Bone marrow (tissue), 2 donors: Measurements from ENCODE around the gene SIK2.
"Not testable (repeated sequence)": the region's sequence is repeated elsewhere in the genome, so short reads cannot be mapped to it uniquely, and the experiment has no call there.

Experiments used
- DNase-seq, 2 donors: peaks; one replicate each; lab custom pipeline; 2025; lab: John Stamatoyannopoulos, UW

Gene SIK2

GRCh38 chr11:111699579-111700156 is 97.4 kb downstream of the SIK2 start:
- no peak for DNase-seq

- no peak for DNase-seq
These were observed 97.9 kb downstream of the SIK2 start for GRCh38 chr11:111700162-111700561.

GRCh38 chr11:111702623-111703022 is 100.4 kb downstream of the SIK2 start:
- DNase-seq, result no peak

GRCh38 chr11:111703576-111703975 is 101.3 kb downstream of the SIK2 start:
- no peak for DNase-seq

GRCh38 chr11:111707039-111707690 is 104.9 kb downstream of the SIK2 start:
- no peak for DNase-seq

- no peak for DNase-seq
These were observed 105.4 kb downstream of the SIK2 start for GRCh38 chr11:111707691-111708067.

- no peak for DNase-seq
These were observed 112.3 kb downstream of the SIK2 start for GRCh38 chr11:111714522-111714921.

- DNase-seq, result no peak
These were observed 113.0 kb downstream of the SIK2 start for GRCh38 chr11:111715142-111715816.

GRCh38 chr11:111717660-111718059 is 115.4 kb downstream of the SIK2 start:
- DNase-seq, result not testable (repeated sequence)

GRCh38 chr11:111718436-111718835 is 116.2 kb downstream of the SIK2 start:
- no peak for DNase-seq

- DNase-seq, result no peak
These were observed 116.6 kb downstream of the SIK2 start for GRCh38 chr11:111718859-111719258.

GRCh38 chr11:111719379-111719778 is 117.1 kb downstream of the SIK2 start:
- no peak for DNase-seq

- DNase-seq, result no peak
These were observed 118.7 kb downstream of the SIK2 start for GRCh38 chr11:111720801-111721494.

- DNase-seq, result no peak
These were observed 120.3 kb downstream of the SIK2 start for GRCh38 chr11:111722501-111722900.

- no peak for DNase-seq
These were observed 121.3 kb downstream of the SIK2 start for GRCh38 chr11:111723595-111723994.

GRCh38 chr11:111724615-111725129 is 122.4 kb downstream of the SIK2 start:
- no peak for DNase-seq

GRCh38 chr11:111725621-111726020 is 123.4 kb downstream of the SIK2 start:
- DNase-seq, result no peak

- DNase-seq, result no peak
These were observed 124.1 kb downstream of the SIK2 start for GRCh38 chr11:111726301-111726713.

- no peak for DNase-seq
These were observed 125.2 kb downstream of the SIK2 start for GRCh38 chr11:111727431-111727830.

- no peak for DNase-seq
These were observed 127.0 kb downstream of the SIK2 start for GRCh38 chr11:111729071-111729830.

- DNase-seq, result no peak
These were observed 127.6 kb downstream of the SIK2 start for GRCh38 chr11:111729831-111730311.
